Measurements from ENCODE around the gene TPM1. TPM values are rescaled to one million over a fixed set of nuclear protein-coding genes. Genes with fewer than 3 reads are reported as not detected.

The TPM1 gene
- total RNA-seq, 1 donor: 35.5 TPM

DNA sequence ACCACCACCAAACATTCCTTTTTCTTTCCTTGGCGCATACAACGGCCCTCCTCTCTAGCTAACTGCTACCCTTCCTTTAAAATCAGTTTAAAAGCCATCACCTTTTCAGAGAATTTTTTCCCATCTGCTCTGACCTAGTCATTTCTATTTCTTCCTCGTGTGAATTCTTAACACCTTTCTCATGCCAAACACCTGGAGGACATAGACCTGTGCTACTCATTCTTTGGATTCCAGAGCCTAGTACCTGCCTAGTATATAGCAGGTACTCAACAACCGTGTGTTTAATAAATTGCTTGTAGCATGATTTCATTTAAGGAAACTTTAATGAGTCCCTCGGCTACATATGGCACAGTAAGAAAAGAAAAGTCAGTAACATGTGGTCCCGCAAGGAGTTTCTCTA, 2.0 kb upstream of the TPM1 start:
- no peak for DNase-seq (ENCODE audit: low read depth in 2 of 3, low spot score in 2 of 3)

DNA sequence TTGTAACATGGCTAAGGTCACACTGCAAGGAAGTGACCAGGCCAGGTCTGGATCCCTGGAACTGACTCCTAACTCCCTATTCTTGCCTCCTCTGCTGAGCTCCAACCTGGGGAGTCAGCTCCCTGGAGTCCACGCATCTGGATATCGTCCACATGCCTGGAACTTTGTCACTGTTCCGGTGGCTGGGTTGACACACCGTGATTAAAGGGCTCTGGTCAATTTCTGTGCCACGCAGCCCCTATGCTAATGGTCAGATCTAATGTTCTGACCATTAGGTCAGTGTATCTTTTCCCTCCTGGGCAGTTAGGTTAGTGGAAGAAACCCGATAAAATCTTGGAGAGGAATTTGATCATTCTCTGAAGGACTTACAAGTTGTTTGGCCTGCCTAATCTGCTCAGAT, 1.6 kb upstream of the TPM1 start:
- DNase-seq (ENCODE audit: low read depth in 2 of 3, low spot score in 2 of 3): no peak

DNA sequence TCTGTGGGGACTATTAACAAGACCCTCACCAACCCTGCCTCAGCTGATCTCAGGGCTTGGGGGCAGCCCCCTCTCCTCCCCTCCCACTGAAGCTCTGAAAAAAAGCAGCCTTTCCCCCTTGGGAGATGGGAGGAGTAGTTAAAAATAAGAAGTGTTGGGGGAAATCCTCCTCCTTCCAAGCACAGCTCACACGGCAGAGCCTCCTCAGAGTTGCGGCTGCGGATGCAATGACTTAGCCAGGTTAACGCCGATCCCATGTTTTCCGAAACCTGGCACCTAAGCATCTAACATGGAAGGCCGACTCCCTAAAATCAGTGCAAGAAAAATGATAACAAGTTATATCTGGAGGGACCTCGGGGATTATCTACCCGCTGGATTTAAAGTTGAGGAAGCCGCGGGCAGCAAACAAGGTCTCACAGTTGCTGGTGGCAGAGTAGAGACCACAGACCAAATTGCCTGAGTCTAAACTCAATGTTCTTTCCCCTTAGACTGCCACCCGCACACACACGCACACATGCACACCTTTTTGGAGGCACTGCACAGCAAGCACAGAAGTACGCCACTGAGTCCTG, 1.1 kb upstream of the TPM1 start:
- no peak for DNase-seq (ENCODE audit: low read depth in 2 of 3, low spot score in 2 of 3)

DNA sequence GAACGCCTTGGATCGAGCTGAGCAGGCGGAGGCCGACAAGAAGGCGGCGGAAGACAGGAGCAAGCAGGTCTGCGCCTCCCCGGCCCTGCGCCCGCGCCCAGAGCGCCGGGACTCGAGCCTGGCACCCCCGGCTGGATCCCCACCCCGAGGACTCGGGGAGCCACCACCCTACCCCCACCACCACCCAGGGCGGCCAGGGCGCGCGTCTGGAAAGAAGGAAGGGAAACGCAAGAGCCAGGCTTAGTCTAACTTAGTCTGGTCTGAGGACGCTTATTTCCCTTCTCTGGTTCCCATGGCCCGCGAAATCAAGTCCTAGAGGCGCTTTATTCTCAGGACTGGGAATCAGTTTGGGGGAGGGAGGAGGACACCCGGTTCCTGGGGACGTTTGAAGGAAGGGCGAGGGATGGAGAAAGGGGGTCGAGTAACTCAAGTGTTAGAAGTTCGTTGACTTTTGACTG, 359 bp downstream of the TPM1 start:
- DNase-seq (ENCODE audit: low read depth in 2 of 3, low spot score in 2 of 3): no peak

DNA sequence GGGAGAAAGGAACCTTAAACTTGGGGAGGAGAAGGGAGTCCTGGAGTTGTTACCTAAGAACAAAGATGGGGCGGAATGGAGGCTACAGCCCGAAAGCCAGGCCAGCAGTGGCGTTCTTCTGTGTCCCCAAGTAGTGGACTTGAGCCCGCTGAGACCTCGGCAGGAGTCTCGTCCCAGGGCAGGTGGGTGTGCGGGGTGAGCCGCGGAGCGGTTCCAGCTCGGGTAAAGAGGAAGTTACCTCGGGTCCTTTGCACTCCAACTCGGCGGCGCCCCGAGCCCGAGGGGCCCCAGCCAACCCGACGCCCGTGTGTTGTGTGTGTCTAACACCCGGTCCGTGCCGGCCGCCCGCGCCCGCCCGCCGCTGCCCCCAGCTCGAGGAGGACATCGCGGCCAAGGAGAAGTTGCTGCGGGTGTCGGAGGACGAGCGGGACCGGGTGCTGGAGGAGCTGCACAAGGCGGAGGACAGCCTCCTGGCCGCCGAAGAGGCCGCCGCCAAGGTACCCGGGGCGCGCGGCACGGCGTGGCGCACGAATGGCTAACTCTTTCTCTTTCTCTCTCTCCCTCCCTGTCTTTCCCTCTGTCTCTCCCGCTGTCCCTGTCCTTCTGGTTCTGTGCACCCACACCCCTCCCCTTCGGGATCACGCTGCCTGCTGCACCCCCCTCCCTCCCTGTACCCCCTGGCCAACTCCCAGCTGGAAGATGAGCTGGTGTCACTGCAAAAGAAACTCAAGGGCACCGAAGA, 959 bp downstream of the TPM1 start:
- DNase-seq (ENCODE audit: low read depth in 2 of 3, low spot score in 2 of 3): peak in 2 of 3 donors; percentile 57 to 73

DNA sequence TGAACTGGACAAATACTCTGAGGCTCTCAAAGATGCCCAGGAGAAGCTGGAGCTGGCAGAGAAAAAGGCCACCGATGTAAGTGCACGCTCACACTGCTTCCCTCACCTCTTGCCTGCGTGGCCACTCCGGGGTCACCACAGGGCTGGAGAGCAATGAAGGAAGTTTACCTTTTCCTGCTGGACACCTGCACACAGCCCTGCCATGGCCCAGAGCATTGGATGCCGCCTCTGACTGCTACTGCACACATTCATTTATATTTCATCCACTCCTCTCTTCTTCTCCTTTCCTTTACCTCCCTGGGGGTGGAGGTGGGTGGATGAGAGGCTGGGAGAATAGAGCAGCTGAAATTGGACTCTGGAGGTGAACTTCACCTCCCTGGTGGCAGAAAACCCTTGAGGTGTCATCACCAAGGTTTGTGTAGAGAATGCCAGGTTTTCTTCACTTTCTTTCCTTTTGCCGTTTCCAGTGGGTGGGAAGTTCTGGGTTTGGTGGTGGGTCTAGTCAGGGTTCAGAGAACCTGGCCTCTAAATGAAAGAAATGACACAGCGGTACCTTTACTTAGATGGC, 1.6 kb downstream of the TPM1 start:
- DNase-seq (ENCODE audit: low read depth in 2 of 3, low spot score in 2 of 3): no peak

DNA sequence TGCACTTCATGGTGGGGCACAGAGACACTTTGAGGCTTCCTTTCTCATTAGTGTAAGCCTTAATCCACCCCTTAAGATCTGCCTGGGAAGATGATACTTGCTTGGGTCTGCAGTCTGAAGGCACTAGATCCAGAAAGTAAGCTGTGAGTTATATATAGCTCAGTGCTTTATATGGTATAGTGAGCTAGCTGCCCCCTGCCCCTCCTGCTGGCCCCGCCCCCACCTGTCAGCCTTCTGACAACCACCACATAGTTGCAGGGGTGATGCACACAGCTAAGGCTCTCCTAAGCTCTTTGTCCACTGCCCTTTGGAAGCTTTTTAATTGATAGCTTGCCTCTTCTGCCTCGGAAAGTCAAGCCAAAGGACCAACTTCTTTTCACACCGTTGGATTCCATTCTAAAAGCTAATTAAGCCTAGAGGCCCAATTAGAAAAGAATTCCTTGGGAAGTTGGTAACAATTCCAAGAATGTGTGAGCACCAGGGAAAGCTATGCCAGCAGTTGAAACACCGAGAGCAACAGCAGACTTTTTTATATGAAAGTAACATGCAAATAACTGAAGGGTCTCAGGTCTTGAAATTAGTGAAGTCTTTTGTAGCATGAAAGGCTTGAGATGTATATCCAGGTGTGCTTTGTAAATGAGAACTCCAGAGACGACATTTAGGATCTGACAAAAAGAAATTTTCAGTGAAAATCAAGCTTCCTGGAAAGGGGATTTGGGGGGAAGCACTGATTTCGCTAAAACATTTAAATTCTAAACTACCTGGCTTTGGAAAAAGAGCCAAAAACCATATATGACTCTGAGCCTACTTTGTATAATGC, 2.3 kb downstream of the TPM1 start:
- DNase-seq (ENCODE audit: low read depth in 2 of 3, low spot score in 2 of 3): no peak

DNA sequence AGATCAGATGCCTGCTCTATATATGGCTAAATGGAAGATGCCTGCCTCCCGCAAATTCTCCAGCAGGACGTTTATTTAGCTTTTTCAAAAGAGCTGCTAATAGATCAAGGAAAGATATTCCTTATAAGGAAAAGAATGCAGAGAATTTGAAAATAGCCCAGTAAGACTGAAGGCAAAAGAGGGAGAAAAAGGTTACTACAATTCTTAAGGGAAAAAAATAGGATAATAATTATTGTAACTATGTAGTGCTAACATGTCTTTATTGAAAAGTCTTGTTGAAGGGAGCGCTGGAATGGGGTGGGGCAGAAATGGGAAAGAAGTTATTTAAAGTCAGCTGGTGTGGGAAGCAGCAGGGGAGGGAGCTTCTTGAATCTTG, 2.9 kb downstream of the TPM1 start:
- no peak for DNase-seq (ENCODE audit: low read depth in 2 of 3, low spot score in 2 of 3)

DNA sequence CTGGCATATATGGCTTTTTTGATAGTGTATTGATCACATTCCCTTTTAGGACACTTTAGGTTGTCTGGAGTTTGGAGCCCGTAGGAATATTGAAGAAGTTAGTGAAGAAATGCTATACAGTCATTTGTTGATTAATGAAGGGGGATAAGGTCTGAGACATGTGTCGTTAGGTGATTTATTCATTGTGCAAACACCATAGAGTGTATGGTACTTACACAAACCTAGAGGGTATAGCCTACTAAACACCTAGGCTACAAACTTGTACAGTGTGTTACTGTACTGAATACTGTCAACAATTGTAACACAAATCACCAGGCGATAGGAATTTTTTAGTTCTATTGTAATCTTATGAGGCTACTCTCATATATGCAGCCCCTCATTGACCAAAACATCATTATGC, 3.3 kb downstream of the TPM1 start:
- DNase-seq (ENCODE audit: low read depth in 2 of 3, low spot score in 2 of 3): no peak

DNA sequence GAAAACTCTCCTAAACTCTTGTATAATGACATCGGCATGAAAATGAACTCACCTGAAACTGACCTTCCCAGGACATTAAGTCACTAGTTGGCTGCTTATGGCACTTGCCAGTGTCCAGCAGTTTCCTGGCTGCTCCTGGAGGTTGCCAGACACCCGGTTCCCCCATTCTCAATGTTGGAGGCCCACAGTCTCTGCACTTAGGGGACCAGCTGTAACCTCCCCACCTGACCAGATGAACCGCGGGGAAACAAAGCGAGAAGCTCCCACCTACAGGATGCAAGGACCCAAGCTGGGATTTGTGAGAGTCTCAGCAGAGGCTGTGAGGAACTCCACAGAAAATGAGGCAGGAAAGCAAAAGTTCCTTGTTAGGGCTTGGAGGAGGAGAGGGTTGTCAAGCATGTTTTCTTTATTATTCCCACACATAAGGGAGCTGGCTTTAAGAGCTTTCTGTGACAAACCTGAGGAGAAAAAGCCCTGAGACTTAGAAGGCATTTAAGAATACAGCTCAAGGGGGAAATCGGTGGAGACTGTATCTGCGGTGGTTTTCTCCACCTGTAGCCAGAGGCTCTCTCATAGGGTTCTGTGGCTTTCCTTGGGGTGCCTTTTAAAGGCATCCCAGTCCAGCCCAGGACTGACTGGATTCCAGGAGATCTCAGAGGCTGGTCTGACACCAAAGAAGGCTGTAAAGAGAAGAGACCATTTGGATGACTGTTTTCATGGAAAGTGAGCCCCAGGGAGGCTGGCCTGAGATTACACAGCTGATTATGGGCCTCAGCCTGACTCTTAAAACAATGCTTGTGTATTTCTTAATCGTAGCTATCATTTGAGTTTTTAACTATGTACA, 4.6 kb downstream of the TPM1 start:
- no peak for DNase-seq (ENCODE audit: low read depth in 2 of 3, low spot score in 2 of 3)

DNA sequence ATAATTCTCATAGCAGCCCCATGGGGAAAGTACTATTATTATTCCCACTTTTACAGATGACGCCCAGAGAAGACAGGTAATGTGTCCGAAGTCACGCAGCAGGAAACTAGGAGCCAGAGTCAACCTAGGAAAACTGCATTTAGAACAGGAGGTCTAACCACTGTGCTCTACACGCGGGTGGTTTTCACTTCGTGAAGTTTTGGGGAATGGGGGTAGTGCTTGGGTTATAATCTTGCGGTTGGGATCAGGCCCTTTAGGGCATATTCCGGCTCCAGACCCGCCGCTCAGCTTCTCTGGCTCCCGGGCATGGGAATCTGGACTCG, 5.2 kb downstream of the TPM1 start:
- peak in 1 of 3 donors; percentile 5 for DNase-seq (ENCODE audit: low read depth in 2 of 3, low spot score in 2 of 3)

DNA sequence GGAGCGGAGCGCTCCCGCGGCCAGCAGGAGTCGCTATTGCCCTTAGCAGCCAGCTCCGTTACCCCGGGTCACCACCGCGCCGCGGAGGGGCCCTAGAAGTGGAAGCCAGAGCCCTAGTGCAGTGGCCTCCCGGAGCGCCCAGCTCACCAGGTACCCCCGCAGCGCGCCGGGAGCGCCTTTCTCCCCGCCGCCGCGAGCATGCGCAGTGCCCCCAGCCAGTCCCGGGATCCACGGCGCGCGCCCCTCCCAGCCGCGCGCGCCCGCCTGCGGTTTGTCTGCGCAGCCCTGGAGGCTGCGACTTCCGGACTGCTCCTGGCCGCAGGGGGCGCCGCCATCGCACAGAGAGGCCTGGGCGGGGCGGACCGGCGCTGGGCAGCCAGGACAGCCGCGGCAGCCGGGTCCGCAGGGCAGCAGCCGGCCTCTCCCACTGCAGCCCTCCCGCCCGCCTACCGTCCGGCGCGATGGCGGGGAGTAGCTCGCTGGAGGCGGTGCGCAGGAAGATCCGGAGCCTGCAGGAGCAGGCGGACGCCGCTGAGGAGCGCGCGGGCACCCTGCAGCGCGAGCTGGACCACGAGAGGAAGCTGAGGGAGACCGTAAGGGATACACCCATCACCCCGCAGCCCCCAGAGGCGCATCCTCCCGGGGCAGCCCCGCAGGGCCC, 5.7 kb downstream of the TPM1 start:
- DNase-seq (ENCODE audit: low read depth in 2 of 3, low spot score in 2 of 3): peak; percentile 73 to 92 (median 92)

DNA sequence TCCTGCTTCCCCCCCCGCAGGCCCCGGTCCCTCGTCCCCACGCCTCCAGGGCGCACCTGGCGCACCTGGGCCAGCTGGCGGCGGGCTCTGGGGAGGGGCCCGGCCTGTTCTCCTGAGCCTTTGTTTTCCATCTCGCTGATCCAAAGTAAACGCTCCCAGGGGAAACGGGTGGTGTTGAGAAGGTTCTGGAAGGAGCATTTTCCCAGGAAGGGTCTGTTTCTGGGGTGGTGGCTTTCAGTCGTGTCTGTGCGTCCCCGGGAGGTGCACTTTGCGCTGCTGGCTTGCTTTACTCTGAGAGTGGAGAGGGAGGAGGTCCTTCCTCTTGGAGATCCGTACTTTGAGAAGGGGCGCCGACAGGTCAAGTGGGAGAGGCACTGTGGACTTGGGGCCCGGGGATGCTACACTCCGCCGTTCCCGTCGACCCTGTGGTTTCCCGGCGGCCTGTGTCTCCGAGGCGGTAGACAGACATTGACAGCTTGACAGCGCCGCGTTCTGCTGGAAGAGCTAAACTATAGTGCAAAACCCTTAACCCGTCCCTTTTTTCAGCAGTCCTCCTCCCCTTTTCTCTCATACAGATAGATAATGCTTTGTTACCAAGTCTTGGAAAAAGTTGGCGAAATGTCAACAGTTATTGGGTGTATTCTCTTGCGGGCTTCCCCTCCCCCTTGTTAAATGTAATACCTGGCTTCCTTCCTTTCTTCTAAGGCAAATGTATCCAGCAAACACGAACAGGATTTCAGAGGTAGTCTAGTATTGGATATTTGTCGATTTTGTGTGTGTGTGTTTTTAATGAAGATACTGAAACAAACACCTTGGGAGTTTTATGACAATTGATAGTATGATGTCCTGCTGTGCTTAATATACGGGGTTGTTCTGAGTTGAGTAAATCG, 6.5 kb downstream of the TPM1 start:
- DNase-seq (ENCODE audit: low read depth in 2 of 3, low spot score in 2 of 3): peak in 2 of 3 donors; percentile 17 to 25

DNA sequence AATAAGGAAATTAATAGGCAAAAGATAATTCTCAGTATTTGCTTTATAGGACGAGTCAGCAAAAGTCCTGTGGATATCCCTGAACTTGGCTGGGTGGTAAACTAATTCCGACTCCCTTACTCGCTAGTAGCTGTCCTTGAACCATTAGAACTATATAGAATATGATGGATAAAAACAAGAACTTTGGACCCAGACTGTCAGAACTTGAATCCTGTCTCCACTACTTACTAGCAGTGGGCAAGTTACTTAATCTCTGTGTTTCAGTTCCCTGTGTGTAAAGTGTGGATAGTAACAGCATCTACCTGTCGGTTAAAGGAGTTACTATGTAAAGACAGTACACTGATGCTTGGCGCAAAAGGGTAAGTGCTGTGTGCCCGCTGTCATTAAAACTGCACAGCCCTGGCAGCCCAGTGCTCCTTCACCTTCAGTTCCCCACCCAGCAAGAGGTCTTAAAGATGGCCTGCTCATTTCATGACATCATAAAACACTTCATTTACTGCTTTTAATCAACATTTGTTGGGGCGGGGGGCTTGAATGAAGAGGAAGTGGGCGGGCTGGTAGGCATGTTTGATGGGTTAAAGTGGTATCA, 7.3 kb downstream of the TPM1 start:
- no peak for DNase-seq (ENCODE audit: low read depth in 2 of 3, low spot score in 2 of 3)

DNA sequence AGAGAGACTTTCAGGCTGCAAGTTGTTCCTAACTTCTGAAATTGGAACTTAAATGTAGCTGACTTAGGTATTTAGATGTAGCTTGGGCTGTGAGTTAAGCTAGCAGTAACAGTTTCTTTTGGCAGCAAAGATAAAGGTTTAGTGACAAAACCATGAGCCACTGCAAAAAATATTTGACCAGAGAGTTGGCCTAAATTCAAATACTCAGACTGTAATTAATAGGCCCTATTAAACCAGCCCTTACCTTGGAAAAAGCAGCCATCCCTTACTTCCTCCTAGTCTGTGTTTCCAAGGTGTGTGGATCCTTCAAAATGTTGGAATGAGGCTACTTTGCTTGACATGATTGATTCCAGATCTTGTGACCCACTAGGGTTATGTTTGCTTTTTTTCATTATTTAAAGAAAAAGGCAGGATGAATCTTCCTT, 8.2 kb downstream of the TPM1 start:
- DNase-seq (ENCODE audit: low read depth in 2 of 3, low spot score in 2 of 3): no peak

DNA sequence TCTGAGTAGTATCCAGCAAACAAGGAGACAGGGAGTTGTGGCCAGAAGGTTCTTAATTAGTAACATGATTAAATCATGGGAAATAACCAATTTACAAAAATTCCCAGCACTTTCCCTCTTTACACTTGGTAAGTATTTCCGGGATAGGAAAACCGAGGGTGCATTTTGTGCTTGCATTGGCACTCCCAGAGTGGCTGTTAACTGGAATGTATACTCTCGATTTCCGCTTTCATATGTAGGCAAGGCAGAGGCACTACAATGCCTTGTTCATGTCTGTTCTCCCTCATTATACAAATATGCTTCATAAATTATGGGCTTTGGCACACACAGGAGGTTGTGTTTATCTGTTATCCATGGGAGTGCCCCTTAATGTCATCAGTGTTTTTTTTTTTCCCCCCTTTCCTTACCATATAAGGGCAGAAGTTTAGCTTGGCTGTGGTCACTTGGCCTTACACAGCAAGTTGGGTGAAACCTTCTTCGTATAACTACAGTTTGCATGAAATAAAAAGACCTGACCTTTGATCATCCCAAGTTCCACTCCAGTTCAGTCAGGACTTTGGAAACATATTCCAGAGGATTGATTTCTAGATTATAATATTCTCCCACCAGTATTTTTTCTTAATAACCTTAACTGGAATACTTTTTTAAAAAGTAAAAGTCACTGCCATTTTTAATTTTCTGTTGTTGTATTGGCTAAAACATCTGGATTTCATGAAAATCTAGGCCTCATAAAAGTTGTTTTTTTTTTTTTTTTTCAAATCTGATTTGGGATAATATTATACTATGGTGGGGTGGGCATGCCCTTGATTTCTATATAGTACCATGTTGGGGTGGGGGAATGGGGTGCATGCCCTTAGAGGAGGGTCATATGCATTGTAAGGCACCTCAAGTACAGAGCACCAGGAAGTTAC, 8.9 kb downstream of the TPM1 start:
- DNase-seq (ENCODE audit: low read depth in 2 of 3, low spot score in 2 of 3): peak in 1 of 3 donors; percentile 32

DNA sequence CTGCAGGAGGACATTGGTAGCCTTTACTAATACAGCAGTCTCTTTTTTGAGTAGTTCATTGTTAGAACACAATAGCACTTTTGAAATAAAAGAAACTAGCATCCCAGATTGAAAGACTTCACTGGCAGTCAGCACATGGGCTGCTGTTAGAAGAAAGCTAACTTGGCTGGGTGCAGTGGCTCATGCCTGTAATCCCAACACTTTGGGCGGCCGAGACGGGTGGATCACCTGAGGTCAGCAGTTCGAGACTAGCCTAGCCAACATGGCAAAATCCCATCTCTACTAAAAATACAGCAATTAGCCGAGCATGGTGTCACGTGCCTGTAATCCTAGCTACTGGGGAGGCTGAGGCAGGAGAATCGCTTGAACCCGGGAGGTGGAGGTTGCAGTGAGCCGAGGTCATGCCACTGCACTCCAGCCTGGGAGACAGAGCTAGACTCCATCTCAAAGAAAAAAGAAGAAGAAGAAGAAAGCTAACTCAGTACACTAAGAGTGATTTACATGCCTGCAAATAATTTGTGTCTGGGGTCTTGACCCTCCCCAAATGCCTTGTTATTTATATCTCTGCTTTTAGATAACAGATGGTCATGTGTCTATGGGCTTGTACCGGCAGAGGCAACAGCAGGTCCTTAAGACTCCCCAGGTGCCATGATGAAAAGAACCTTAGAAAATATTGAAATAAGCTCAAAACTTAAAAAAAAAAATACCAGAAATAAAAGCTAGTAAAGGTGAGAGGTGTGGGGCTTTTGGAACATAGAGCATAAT, 9.7 kb downstream of the TPM1 start:
- no peak for DNase-seq (ENCODE audit: low read depth in 2 of 3, low spot score in 2 of 3)
